SU-DHL-6 (cell line): Measurements from ENCODE around the gene RASA3.

ENCODE experiments used
- H2AFZ ChIP-seq: fragments of 200-600 bp; sonication (generic); 2 replicates; pipeline ENCODE4 v1.6.1; 2014; ENCODE audit warnings: low read depth, mild to moderate bottlenecking, moderate library complexity, mixed read lengths, antibody characterized with exemption, low read length; ENCODE audit not compliant: severe bottlenecking
- H3F3A ChIP-seq: fragments of 200-600 bp; shearing (Covaris generic); 2 replicates; pipeline ENCODE4 v1.6.0; 2016; ENCODE audit warnings: antibody characterized with exemption, mild to moderate bottlenecking; ENCODE audit not compliant: insufficient read depth
- H3K27ac ChIP-seq: fragments of 200-600 bp; sonication (generic); 2 replicates; pipeline ENCODE4 v1.5.1; 2016; ENCODE audit warnings: low read depth, mild to moderate bottlenecking, low read length, moderate library complexity, mixed read lengths
- H3K27me3 ChIP-seq: fragments of 200-600 bp; sonication (generic), shearing (Covaris generic); 2 replicates; pipeline ENCODE4 v1.6.0; 2014; ENCODE audit warnings: mild to moderate bottlenecking, low read length
- H3K36me3 ChIP-seq: fragments of 200-600 bp; sonication (generic); 2 replicates; pipeline ENCODE4 v1.6.1; 2014; ENCODE audit warnings: mild to moderate bottlenecking, low read length, mixed read lengths
- H3K4me2 ChIP-seq: fragments of 300-600, 200-600 bp; shearing (Covaris generic), sonication (generic); 2 replicates; pipeline ENCODE4 v1.6.0; 2014; ENCODE audit warnings: low read length, low read depth, mild to moderate bottlenecking; ENCODE audit not compliant: poor library complexity, severe bottlenecking
- H3K4me3 ChIP-seq: fragments of 200-600 bp; sonication (generic); 2 replicates; pipeline ENCODE4 v1.5.1; 2014; ENCODE audit warnings: antibody characterized with exemption, low read length, mild to moderate bottlenecking, mixed read lengths; ENCODE audit not compliant: insufficient read depth, poor library complexity, severe bottlenecking
- H3K79me2 ChIP-seq: fragments of 200-600 bp; sonication (generic); 2 replicates; pipeline ENCODE4 v1.6.1; 2014; ENCODE audit warnings: mild to moderate bottlenecking, low read length, moderate library complexity; ENCODE audit not compliant: insufficient read depth
- H3K9ac ChIP-seq: fragments of 200-600 bp; sonication (generic); 2 replicates; pipeline ENCODE4 v1.7.0; 2014; ENCODE audit warnings: mild to moderate bottlenecking, low read length
- H3K9me2 ChIP-seq: fragments of 200-600 bp; sonication (generic); replicated peaks from 2 replicates; pipeline ENCODE4 v1.6.1; 2014; ENCODE audit warnings: low read length; ENCODE audit not compliant: insufficient read depth
- H3K9me3 ChIP-seq: fragments of 200-600 bp; sonication (generic); 2 replicates; pipeline ENCODE4 v1.6.1; 2014; ENCODE audit warnings: low read length, mixed read lengths; ENCODE audit not compliant: insufficient read depth
- H4K20me1 ChIP-seq: fragments of 200-600 bp; sonication (generic); 2 replicates; pipeline ENCODE4 v1.6.1; 2014; ENCODE audit warnings: low read depth, mild to moderate bottlenecking, antibody characterized with exemption, low read length, moderate library complexity, mixed read lengths
- CTCF ChIP-seq: fragments of 200-600 bp; sonication (generic); IDR thresholded peaks from one replicate; pipeline ENCODE4 v1.5.1; 2017; ENCODE audit warnings: antibody characterized with exemption, mild to moderate bottlenecking, low read length, moderate library complexity; ENCODE audit not compliant: insufficient read depth, poor library complexity, severe bottlenecking
- EZH2phosphoT487 ChIP-seq: fragments of 200-600 bp; sonication (generic), shearing (Covaris generic); conservative IDR thresholded peaks from 2 replicates; pipeline ENCODE4 v1.6.1; 2018; ENCODE audit warnings: mild to moderate bottlenecking, antibody characterized with exemption, low read length, moderate library complexity, mixed read lengths

Gene RASA3

GRCh38 chr13:114065141-114065925 lies 67.1 kb downstream of the RASA3 start:
- Histone ChIP-seq H4K20me1 (no peaks in the 10 kb centered on the region), H3K4me3 (peak overlapping the region; percentile 28), H3K9me3 (no peaks in the 10 kb centered on the region), H3F3A (peaks cover 26% of the 10 kb centered on the region), H3K27ac (peak overlapping the region; percentile 93), H3K79me2 (no peaks in the 10 kb centered on the region), H2AFZ (no peak overlapping the region), H3K27me3 (no peaks in the 10 kb centered on the region), H3K36me3 (no peaks in the 10 kb centered on the region), H3K4me2 (peak overlapping the region; percentile 55), H3K9me2 (no peaks in the 10 kb centered on the region), H3K9ac (peak overlapping the region; percentile 56)
- TF ChIP-seq EZH2phosphoT487 (no peak), CTCF (no peak)

- H3K27me3 ChIP-seq, result no peaks in the 10 kb centered on the region
- H2AFZ ChIP-seq, result no peak overlapping the region
- no peaks in the 10 kb centered on the region for H3K9me3 ChIP-seq
- no peaks in the 10 kb centered on the region for H3K79me2 ChIP-seq
- H3K4me3 ChIP-seq, result peak overlapping the region; percentile 28
- H3K4me2 ChIP-seq, result peak overlapping the region; percentile 55
- peak overlapping the region; percentile 93 for H3K27ac ChIP-seq
- peak overlapping the region; percentile 56 for H3K9ac ChIP-seq
- no peaks in the 10 kb centered on the region for H3K9me2 ChIP-seq
- no peak for TF ChIP-seq CTCF
- no peak for TF ChIP-seq EZH2phosphoT487
- no peaks in the 10 kb centered on the region for H4K20me1 ChIP-seq
- H3K36me3 ChIP-seq, result no peaks in the 10 kb centered on the region
- H3F3A ChIP-seq, result peaks cover 26% of the 10 kb centered on the region
These were observed 67.8 kb downstream of the RASA3 start for GRCh38 chr13:114064450-114065140.

- H3K9me2 ChIP-seq, result no peaks in the 10 kb centered on the region
- no peaks in the 10 kb centered on the region for H3K9me3 ChIP-seq
- no peak overlapping the region for H3K27ac ChIP-seq
- no peak for TF ChIP-seq EZH2phosphoT487
- no peak for TF ChIP-seq CTCF
- H2AFZ ChIP-seq, result no peak overlapping the region
- no peak overlapping the region for H3K9ac ChIP-seq
- peaks cover 26% of the 10 kb centered on the region for H3F3A ChIP-seq
- H3K79me2 ChIP-seq, result no peaks in the 10 kb centered on the region
- no peak overlapping the region for H3K4me3 ChIP-seq
- H3K36me3 ChIP-seq, result no peaks in the 10 kb centered on the region
- no peaks in the 10 kb centered on the region for H4K20me1 ChIP-seq
- H3K4me2 ChIP-seq, result no peak overlapping the region
- no peaks in the 10 kb centered on the region for H3K27me3 ChIP-seq
These were observed 68.6 kb downstream of the RASA3 start for GRCh38 chr13:114063545-114064449.
